Measurements from ENCODE around the gene CRABP1.

Gene CRABP1

GRCh38 chr15:78325092-78325843, 14.9 kb upstream of the CRABP1 start:
- no peaks in the 10 kb centered on the region for H3K79me1 ChIP-seq (ENCODE audit: low read length)
- no peak overlapping the region for H2BK5ac ChIP-seq (ENCODE audit: low read depth, low read length, poor library complexity)
- peaks cover 0 to 3% of the 10 kb centered on the region in 2 experiments for H3K4me1 ChIP-seq (ENCODE audit: control insufficient read depth in 1 of 2, insufficient read depth in 2 of 2, low read length in 2 of 2)
- no peak overlapping the region for H2AFZ ChIP-seq (ENCODE audit: insufficient read depth, low read length, poor library complexity)
- H3K4me3 ChIP-seq (ENCODE audit: low read depth, low read length): no peak overlapping the region
- no peak overlapping the region for H3K4ac ChIP-seq (ENCODE audit: low read depth, low read length)
- H3K27me3 ChIP-seq (ENCODE audit: insufficient read depth, low read length): no peaks in the 10 kb centered on the region
- no peak overlapping the region for H4K12ac ChIP-seq (ENCODE audit: low read depth, low read length)
- no peak overlapping the region for H4K91ac ChIP-seq (ENCODE audit: low read depth, low read length)
- H3K9ac ChIP-seq (ENCODE audit: low read length): no peak overlapping the region
- no peaks in the 10 kb centered on the region for H3K79me2 ChIP-seq (ENCODE audit: control insufficient read depth, insufficient read depth, low read length, poor library complexity)
- H3K4me2 ChIP-seq (ENCODE audit: low read length): no peak overlapping the region
- no CpG with 5 or more reads among the region's 7 CpGs for WGBS (ENCODE audit: extremely low coverage, insufficient coverage, insufficient read length)
- no peaks in the 10 kb centered on the region for H3K9me3 ChIP-seq (ENCODE audit: insufficient read depth, low read depth, low read length)
- no peak overlapping the region for H3K18ac ChIP-seq (ENCODE audit: low read length)
- DNase-seq: no peak
- no peak overlapping the region for H2BK120ac ChIP-seq (ENCODE audit: insufficient read depth, low read length, poor library complexity)
- H4K8ac ChIP-seq (ENCODE audit: low read depth, low read length): no peak overlapping the region
- H3K14ac ChIP-seq (ENCODE audit: low read length): no peak overlapping the region
- no peak overlapping the region for H3K27ac ChIP-seq (ENCODE audit: low read depth, low read length)
- H3K23ac ChIP-seq (ENCODE audit: low read length): no peak overlapping the region
- H2BK12ac ChIP-seq (ENCODE audit: low read length): no peak overlapping the region
- H3K36me3 ChIP-seq (ENCODE audit: control insufficient read depth in 1 of 2, insufficient read depth in 2 of 2, low read length in 2 of 2): no peaks in the 10 kb centered on the region
- H2AK5ac ChIP-seq (ENCODE audit: low read length): no peak overlapping the region

GRCh38 chr15:78327466-78327865, 12.7 kb upstream of the CRABP1 start:
- Histone ChIP-seq H3K4me2 (ENCODE audit: low read length) (no peak overlapping the region), H2BK120ac (ENCODE audit: insufficient read depth, low read length, poor library complexity) (no peak overlapping the region), H3K4ac (ENCODE audit: low read depth, low read length) (no peak overlapping the region), H3K9ac (ENCODE audit: low read length) (no peak overlapping the region), H4K12ac (ENCODE audit: low read depth, low read length) (no peak overlapping the region), H3K27me3 (ENCODE audit: insufficient read depth, low read length) (no peaks in the 10 kb centered on the region), H3K36me3 (ENCODE audit: control insufficient read depth in 1 of 2, insufficient read depth in 2 of 2, low read length in 2 of 2) (no peaks in the 10 kb centered on the region), H2BK12ac (ENCODE audit: low read length) (no peak overlapping the region), H3K79me2 (ENCODE audit: control insufficient read depth, insufficient read depth, low read length, poor library complexity) (no peaks in the 10 kb centered on the region), H3K23ac (ENCODE audit: low read length) (no peak overlapping the region), H2BK5ac (ENCODE audit: low read depth, low read length, poor library complexity) (no peak overlapping the region), H3K4me1 (ENCODE audit: control insufficient read depth in 1 of 2, insufficient read depth in 2 of 2, low read length in 2 of 2) (peaks cover 9 to 13% of the 10 kb centered on the region in 2 experiments), H4K8ac (ENCODE audit: low read depth, low read length) (no peak overlapping the region), H3K14ac (ENCODE audit: low read length) (no peak overlapping the region), H3K18ac (ENCODE audit: low read length) (no peak overlapping the region), H2AK5ac (ENCODE audit: low read length) (no peak overlapping the region), H3K4me3 (ENCODE audit: low read depth, low read length) (no peak overlapping the region), H3K9me3 (ENCODE audit: insufficient read depth, low read depth, low read length) (no peaks in the 10 kb centered on the region), H3K27ac (ENCODE audit: low read depth, low read length) (no peak overlapping the region), H4K91ac (ENCODE audit: low read depth, low read length) (no peak overlapping the region), H3K79me1 (ENCODE audit: low read length) (peaks cover 4% of the 10 kb centered on the region), H2AFZ (ENCODE audit: insufficient read depth, low read length, poor library complexity) (no peak overlapping the region)
- no CpG with 5 or more reads among the region's 1 CpG for WGBS (ENCODE audit: extremely low coverage, insufficient coverage, insufficient read length)
- no peak for DNase-seq

- no peak overlapping the region for H2AK5ac ChIP-seq (ENCODE audit: low read length)
- no peak overlapping the region for H2AFZ ChIP-seq (ENCODE audit: insufficient read depth, low read length, poor library complexity)
- no peak overlapping the region for H3K23ac ChIP-seq (ENCODE audit: low read length)
- no peak overlapping the region for H3K9ac ChIP-seq (ENCODE audit: low read length)
- no peak overlapping the region for H4K12ac ChIP-seq (ENCODE audit: low read depth, low read length)
- H2BK120ac ChIP-seq (ENCODE audit: insufficient read depth, low read length, poor library complexity): no peak overlapping the region
- H3K18ac ChIP-seq (ENCODE audit: low read length): no peak overlapping the region
- H2BK12ac ChIP-seq (ENCODE audit: low read length): no peak overlapping the region
- no peak overlapping the region for H3K4me3 ChIP-seq (ENCODE audit: low read depth, low read length)
- no peak overlapping the region for H4K8ac ChIP-seq (ENCODE audit: low read depth, low read length)
- WGBS (ENCODE audit: extremely low coverage, insufficient coverage, insufficient read length): no CpG with 5 or more reads among the region's 4 CpGs
- H3K4ac ChIP-seq (ENCODE audit: low read depth, low read length): no peak overlapping the region
- DNase-seq: no peak
- no peak overlapping the region for H3K27ac ChIP-seq (ENCODE audit: low read depth, low read length)
- H3K27me3 ChIP-seq (ENCODE audit: insufficient read depth, low read length): no peaks in the 10 kb centered on the region
- peaks cover 3% of the 10 kb centered on the region for H3K9me3 ChIP-seq (ENCODE audit: insufficient read depth, low read depth, low read length)
- H4K91ac ChIP-seq (ENCODE audit: low read depth, low read length): no peak overlapping the region
- H3K79me2 ChIP-seq (ENCODE audit: control insufficient read depth, insufficient read depth, low read length, poor library complexity): no peaks in the 10 kb centered on the region
- H3K4me1 ChIP-seq (ENCODE audit: control insufficient read depth in 1 of 2, insufficient read depth in 2 of 2, low read length in 2 of 2): peaks cover 9 to 13% of the 10 kb centered on the region in 2 experiments
- H2BK5ac ChIP-seq (ENCODE audit: low read depth, low read length, poor library complexity): no peak overlapping the region
- no peaks in the 10 kb centered on the region for H3K36me3 ChIP-seq (ENCODE audit: control insufficient read depth in 1 of 2, insufficient read depth in 2 of 2, low read length in 2 of 2)
- no peak overlapping the region for H3K4me2 ChIP-seq (ENCODE audit: low read length)
- H3K14ac ChIP-seq (ENCODE audit: low read length): no peak overlapping the region
- peaks cover 4% of the 10 kb centered on the region for H3K79me1 ChIP-seq (ENCODE audit: low read length)
Measured at GRCh38 chr15:78329625-78330024, 10.5 kb upstream of the CRABP1 start.

- no peak overlapping the region for H3K4me2 ChIP-seq (ENCODE audit: low read length)
- H2BK120ac ChIP-seq (ENCODE audit: insufficient read depth, low read length, poor library complexity): no peak overlapping the region
- no peak overlapping the region for H2AK5ac ChIP-seq (ENCODE audit: low read length)
- H2BK5ac ChIP-seq (ENCODE audit: low read depth, low read length, poor library complexity): no peak overlapping the region
- no peak overlapping the region for H3K18ac ChIP-seq (ENCODE audit: low read length)
- no CpG with 5 or more reads among the region's 3 CpGs for WGBS (ENCODE audit: extremely low coverage, insufficient coverage, insufficient read length)
- peaks cover 9 to 10% of the 10 kb centered on the region in 2 experiments for H3K4me1 ChIP-seq (ENCODE audit: control insufficient read depth in 1 of 2, insufficient read depth in 2 of 2, low read length in 2 of 2)
- H3K79me2 ChIP-seq (ENCODE audit: control insufficient read depth, insufficient read depth, low read length, poor library complexity): no peaks in the 10 kb centered on the region
- no peak overlapping the region for H2AFZ ChIP-seq (ENCODE audit: insufficient read depth, low read length, poor library complexity)
- no peak overlapping the region for H3K27ac ChIP-seq (ENCODE audit: low read depth, low read length)
- H3K9me3 ChIP-seq (ENCODE audit: insufficient read depth, low read depth, low read length): peaks cover 4% of the 10 kb centered on the region
- no peak overlapping the region for H3K23ac ChIP-seq (ENCODE audit: low read length)
- no peak overlapping the region for H3K14ac ChIP-seq (ENCODE audit: low read length)
- no peak overlapping the region for H4K91ac ChIP-seq (ENCODE audit: low read depth, low read length)
- H3K9ac ChIP-seq (ENCODE audit: low read length): no peak overlapping the region
- peaks cover 4% of the 10 kb centered on the region for H3K79me1 ChIP-seq (ENCODE audit: low read length)
- H4K12ac ChIP-seq (ENCODE audit: low read depth, low read length): no peak overlapping the region
- DNase-seq: no peak
- H3K36me3 ChIP-seq (ENCODE audit: control insufficient read depth in 1 of 2, insufficient read depth in 2 of 2, low read length in 2 of 2): no peaks in the 10 kb centered on the region
- H4K8ac ChIP-seq (ENCODE audit: low read depth, low read length): no peak overlapping the region
- H2BK12ac ChIP-seq (ENCODE audit: low read length): no peak overlapping the region
- H3K4ac ChIP-seq (ENCODE audit: low read depth, low read length): no peak overlapping the region
- peaks cover 16% of the 10 kb centered on the region for H3K27me3 ChIP-seq (ENCODE audit: insufficient read depth, low read length)
- H3K4me3 ChIP-seq (ENCODE audit: low read depth, low read length): no peak overlapping the region
Measured at GRCh38 chr15:78334845-78335244, 5.3 kb upstream of the CRABP1 start.
